ENCODE data around the gene ASAP3.

ASAP3 gene

GRCh38 chr1:23478896-23479665, 4.9 kb downstream of the ASAP3 start:
- Histone ChIP-seq H3K36me3 (ENCODE audit: control insufficient read depth in 2 of 2, insufficient read depth in 2 of 2, low read length in 2 of 2) (no peaks in the 10 kb centered on the region), H3K9me3 (ENCODE audit: control insufficient read depth in 2 of 2, low read length in 2 of 2) (no peaks in the 10 kb centered on the region), H3K4me1 (ENCODE audit: control insufficient read depth in 2 of 2, insufficient read depth in 2 of 2, low read length in 2 of 2) (peaks cover 9% of the 10 kb centered on the region in 2 donors), H3K27ac (ENCODE audit: low read depth in 2 of 2, low read length in 2 of 2) (no peak overlapping the region), H3K4me3 (ENCODE audit: low read length in 2 of 2) (no peak overlapping the region), H3K9ac (ENCODE audit: low read depth in 1 of 2, low read length in 2 of 2) (no peak overlapping the region), H3K27me3 (ENCODE audit: control insufficient read depth in 2 of 2, insufficient read depth in 2 of 2, low read length in 2 of 2) (no peaks in the 10 kb centered on the region)

GRCh38 chr1:23477359-23478144, 6.4 kb downstream of the ASAP3 start:
- Histone ChIP-seq H3K9ac (ENCODE audit: low read depth in 1 of 2, low read length in 2 of 2) (no peak overlapping the region), H3K4me1 (ENCODE audit: control insufficient read depth in 2 of 2, insufficient read depth in 2 of 2, low read length in 2 of 2) (no peaks in the 10 kb centered on the region), H3K27me3 (ENCODE audit: control insufficient read depth in 2 of 2, insufficient read depth in 2 of 2, low read length in 2 of 2) (no peaks in the 10 kb centered on the region), H3K9me3 (ENCODE audit: control insufficient read depth in 2 of 2, low read length in 2 of 2) (no peaks in the 10 kb centered on the region), H3K27ac (ENCODE audit: low read depth in 2 of 2, low read length in 2 of 2) (no peak overlapping the region), H3K36me3 (ENCODE audit: control insufficient read depth in 2 of 2, insufficient read depth in 2 of 2, low read length in 2 of 2) (no peaks in the 10 kb centered on the region), H3K4me3 (ENCODE audit: low read length in 2 of 2) (no peak overlapping the region)

GRCh38 chr1:23475641-23476040, 8.3 kb downstream of the ASAP3 start:
- Histone ChIP-seq H3K4me1 (ENCODE audit: control insufficient read depth in 2 of 2, insufficient read depth in 2 of 2, low read length in 2 of 2) (peaks cover 0 to 2% of the 10 kb centered on the region in 2 donors), H3K27ac (ENCODE audit: low read depth in 2 of 2, low read length in 2 of 2) (no peak overlapping the region), H3K36me3 (ENCODE audit: control insufficient read depth in 2 of 2, insufficient read depth in 2 of 2, low read length in 2 of 2) (no peaks in the 10 kb centered on the region), H3K4me3 (ENCODE audit: low read length in 2 of 2) (no peak overlapping the region), H3K27me3 (ENCODE audit: control insufficient read depth in 2 of 2, insufficient read depth in 2 of 2, low read length in 2 of 2) (no peaks in the 10 kb centered on the region), H3K9ac (ENCODE audit: low read depth in 1 of 2, low read length in 2 of 2) (no peak overlapping the region), H3K9me3 (ENCODE audit: control insufficient read depth in 2 of 2, low read length in 2 of 2) (no peaks in the 10 kb centered on the region)

GRCh38 chr1:23475134-23475628, 8.8 kb downstream of the ASAP3 start:
- Histone ChIP-seq H3K9ac (ENCODE audit: low read depth in 1 of 2, low read length in 2 of 2) (peak overlapping the region in 1 of 2 donors; percentile 24), H3K9me3 (ENCODE audit: control insufficient read depth in 2 of 2, low read length in 2 of 2) (no peaks in the 10 kb centered on the region), H3K4me3 (ENCODE audit: low read length in 2 of 2) (no peak overlapping the region), H3K4me1 (ENCODE audit: control insufficient read depth in 2 of 2, insufficient read depth in 2 of 2, low read length in 2 of 2) (peaks cover 0 to 2% of the 10 kb centered on the region in 2 donors), H3K27me3 (ENCODE audit: control insufficient read depth in 2 of 2, insufficient read depth in 2 of 2, low read length in 2 of 2) (no peaks in the 10 kb centered on the region), H3K36me3 (ENCODE audit: control insufficient read depth in 2 of 2, insufficient read depth in 2 of 2, low read length in 2 of 2) (no peaks in the 10 kb centered on the region), H3K27ac (ENCODE audit: low read depth in 2 of 2, low read length in 2 of 2) (no peak overlapping the region)

GRCh38 chr1:23473037-23473800, 10.8 kb downstream of the ASAP3 start:
- Histone ChIP-seq H3K27me3 (ENCODE audit: control insufficient read depth in 2 of 2, insufficient read depth in 2 of 2, low read length in 2 of 2) (no peaks in the 10 kb centered on the region), H3K36me3 (ENCODE audit: control insufficient read depth in 2 of 2, insufficient read depth in 2 of 2, low read length in 2 of 2) (no peaks in the 10 kb centered on the region), H3K9ac (ENCODE audit: low read depth in 1 of 2, low read length in 2 of 2) (no peak overlapping the region), H3K9me3 (ENCODE audit: control insufficient read depth in 2 of 2, low read length in 2 of 2) (no peaks in the 10 kb centered on the region), H3K4me3 (ENCODE audit: low read length in 2 of 2) (no peak overlapping the region), H3K27ac (ENCODE audit: low read depth in 2 of 2, low read length in 2 of 2) (no peak overlapping the region), H3K4me1 (ENCODE audit: control insufficient read depth in 2 of 2, insufficient read depth in 2 of 2, low read length in 2 of 2) (peaks cover 0 to 2% of the 10 kb centered on the region in 2 donors)

GRCh38 chr1:23472351-23473036, 11.5 kb downstream of the ASAP3 start:
- H3K27ac ChIP-seq (ENCODE audit: low read depth in 2 of 2, low read length in 2 of 2), result no peak overlapping the region
- H3K4me3 ChIP-seq (ENCODE audit: low read length in 2 of 2), result no peak overlapping the region
- H3K27me3 ChIP-seq (ENCODE audit: control insufficient read depth in 2 of 2, insufficient read depth in 2 of 2, low read length in 2 of 2), result no peaks in the 10 kb centered on the region
- no peaks in the 10 kb centered on the region for H3K9me3 ChIP-seq (ENCODE audit: control insufficient read depth in 2 of 2, low read length in 2 of 2)
- no peak overlapping the region for H3K9ac ChIP-seq (ENCODE audit: low read depth in 1 of 2, low read length in 2 of 2)
- peaks cover 0 to 2% of the 10 kb centered on the region in 2 donors for H3K4me1 ChIP-seq (ENCODE audit: control insufficient read depth in 2 of 2, insufficient read depth in 2 of 2, low read length in 2 of 2)
- H3K36me3 ChIP-seq (ENCODE audit: control insufficient read depth in 2 of 2, insufficient read depth in 2 of 2, low read length in 2 of 2), result no peaks in the 10 kb centered on the region

- no peak overlapping the region for H3K4me3 ChIP-seq (ENCODE audit: low read length in 2 of 2)
- H3K9ac ChIP-seq (ENCODE audit: low read depth in 1 of 2, low read length in 2 of 2), result no peak overlapping the region
- no peaks in the 10 kb centered on the region for H3K27me3 ChIP-seq (ENCODE audit: control insufficient read depth in 2 of 2, insufficient read depth in 2 of 2, low read length in 2 of 2)
- no peaks in the 10 kb centered on the region for H3K36me3 ChIP-seq (ENCODE audit: control insufficient read depth in 2 of 2, insufficient read depth in 2 of 2, low read length in 2 of 2)
- H3K9me3 ChIP-seq (ENCODE audit: control insufficient read depth in 2 of 2, low read length in 2 of 2), result no peaks in the 10 kb centered on the region
- H3K4me1 ChIP-seq (ENCODE audit: control insufficient read depth in 2 of 2, insufficient read depth in 2 of 2, low read length in 2 of 2), result peaks cover 0 to 2% of the 10 kb centered on the region in 2 donors
- H3K27ac ChIP-seq (ENCODE audit: low read depth in 2 of 2, low read length in 2 of 2), result no peak overlapping the region
Measured at GRCh38 chr1:23471473-23472075, 12.4 kb downstream of the ASAP3 start.

GRCh38 chr1:23470282-23471070, 13.5 kb downstream of the ASAP3 start:
- Histone ChIP-seq H3K27me3 (ENCODE audit: control insufficient read depth in 2 of 2, insufficient read depth in 2 of 2, low read length in 2 of 2) (no peaks in the 10 kb centered on the region), H3K27ac (ENCODE audit: low read depth in 2 of 2, low read length in 2 of 2) (no peak overlapping the region), H3K36me3 (ENCODE audit: control insufficient read depth in 2 of 2, insufficient read depth in 2 of 2, low read length in 2 of 2) (no peaks in the 10 kb centered on the region), H3K9me3 (ENCODE audit: control insufficient read depth in 2 of 2, low read length in 2 of 2) (no peaks in the 10 kb centered on the region), H3K4me3 (ENCODE audit: low read length in 2 of 2) (no peak overlapping the region), H3K9ac (ENCODE audit: low read depth in 1 of 2, low read length in 2 of 2) (no peak overlapping the region), H3K4me1 (ENCODE audit: control insufficient read depth in 2 of 2, insufficient read depth in 2 of 2, low read length in 2 of 2) (peaks cover 0 to 2% of the 10 kb centered on the region in 2 donors)
